Gastroesophageal sphincter (tissue), 3 donors: ENCODE measurements around the gene UGGT1.

Experiments used
- EP300 ChIP-seq: sonication (generic); formaldehyde crosslinking; IDR thresholded peaks from one replicate; pipeline ENCODE4 v1.6.1; 2017; ENCODE audit warnings: antibody characterized with exemption, mild to moderate bottlenecking
- POLR2A ChIP-seq, 2 donors: fragments of 450-650 bp; IDR thresholded peaks; one replicate each; pipeline ENCODE4 v1.6.1; 2017; ENCODE audit warnings: antibody characterized with exemption in 2 of 2, mild to moderate bottlenecking in 2 of 2, moderate library complexity in 1 of 2
- POLR2AphosphoS5 ChIP-seq: sonication (generic); formaldehyde crosslinking; IDR thresholded peaks from one replicate; pipeline ENCODE4 v1.6.1; 2017; ENCODE audit warnings: antibody characterized with exemption
- TF ChIP-seq, protein P1 (sequence below), 4 experiments: fragments of 200-600 bp in 2 of 4; fragments of 450-650 bp in 2 of 4; sonication (generic) in 1 of 4; IDR thresholded peaks; one replicate each; pipeline ENCODE4 v1.5.1; 2017 to 2019; ENCODE audit warnings: antibody characterized with exemption in 4 of 4, mild to moderate bottlenecking in 2 of 4, moderate library complexity in 2 of 4

DNA sequence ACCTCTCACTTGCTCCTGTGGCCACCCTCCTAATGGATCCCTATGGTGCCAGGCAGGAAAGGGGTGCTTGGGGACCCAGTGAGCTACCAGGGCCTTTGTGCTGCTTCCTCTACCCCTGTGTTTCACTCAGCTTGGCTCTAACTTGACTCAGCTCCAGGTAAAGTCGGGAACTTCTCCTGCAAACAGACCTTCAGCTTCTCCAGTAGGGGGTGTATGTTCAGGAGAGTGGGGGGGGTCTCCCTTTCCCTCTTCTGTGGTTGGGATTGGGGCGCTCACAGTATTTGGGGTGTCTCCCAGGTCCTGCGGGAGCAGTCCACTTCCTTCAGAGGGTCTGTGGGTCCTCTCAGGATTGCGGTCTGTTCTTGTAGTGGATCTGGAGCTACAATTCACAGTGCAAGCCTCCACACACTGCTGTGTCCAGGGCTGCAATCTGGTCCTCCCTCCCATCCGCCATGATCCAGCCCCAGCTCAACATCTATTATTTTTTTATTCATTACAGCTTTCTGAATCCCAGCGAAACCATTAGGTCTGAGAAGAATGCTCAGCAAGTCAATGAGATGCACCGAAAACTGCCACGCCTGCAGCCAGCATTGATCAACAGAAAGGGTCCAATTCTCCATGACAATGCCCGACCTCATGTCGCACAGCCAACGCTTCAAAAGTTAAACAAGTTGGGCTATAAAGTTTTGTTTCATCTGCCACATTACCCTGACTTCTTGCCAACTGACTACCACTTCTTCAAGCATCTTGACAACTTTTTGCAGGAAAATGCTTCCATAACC lies 36.7 kb upstream of the UGGT1 start:
- TF ChIP-seq POLR2AphosphoS5 (no peak), POLR2A (IDR thresholded peaks at IDR 0.05) (no peak), EP300 (no peak)
- TF ChIP-seq, protein P1, sequence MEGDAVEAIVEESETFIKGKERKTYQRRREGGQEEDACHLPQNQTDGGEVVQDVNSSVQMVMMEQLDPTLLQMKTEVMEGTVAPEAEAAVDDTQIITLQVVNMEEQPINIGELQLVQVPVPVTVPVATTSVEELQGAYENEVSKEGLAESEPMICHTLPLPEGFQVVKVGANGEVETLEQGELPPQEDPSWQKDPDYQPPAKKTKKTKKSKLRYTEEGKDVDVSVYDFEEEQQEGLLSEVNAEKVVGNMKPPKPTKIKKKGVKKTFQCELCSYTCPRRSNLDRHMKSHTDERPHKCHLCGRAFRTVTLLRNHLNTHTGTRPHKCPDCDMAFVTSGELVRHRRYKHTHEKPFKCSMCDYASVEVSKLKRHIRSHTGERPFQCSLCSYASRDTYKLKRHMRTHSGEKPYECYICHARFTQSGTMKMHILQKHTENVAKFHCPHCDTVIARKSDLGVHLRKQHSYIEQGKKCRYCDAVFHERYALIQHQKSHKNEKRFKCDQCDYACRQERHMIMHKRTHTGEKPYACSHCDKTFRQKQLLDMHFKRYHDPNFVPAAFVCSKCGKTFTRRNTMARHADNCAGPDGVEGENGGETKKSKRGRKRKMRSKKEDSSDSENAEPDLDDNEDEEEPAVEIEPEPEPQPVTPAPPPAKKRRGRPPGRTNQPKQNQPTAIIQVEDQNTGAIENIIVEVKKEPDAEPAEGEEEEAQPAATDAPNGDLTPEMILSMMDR (IDR thresholded peaks at IDR 0.05), result no peak
